MM.1S (cell line): ENCODE measurements around the gene CAPZA1.

Experiments used
- EZH2phosphoT487 ChIP-seq: fragments of 300-600 bp; sonication (generic); IDR thresholded peaks from 2 replicates; pipeline ENCODE4 v1.6.1; 2018; ENCODE audit warnings: antibody characterized with exemption, low read length
- TF ChIP-seq, protein P1 (sequence below): fragments of 300-600 bp; sonication (generic); IDR thresholded peaks from 2 replicates; pipeline ENCODE4 v1.5.1; 2016; ENCODE audit warnings: antibody characterized with exemption, low read length, mixed read lengths

DNA sequence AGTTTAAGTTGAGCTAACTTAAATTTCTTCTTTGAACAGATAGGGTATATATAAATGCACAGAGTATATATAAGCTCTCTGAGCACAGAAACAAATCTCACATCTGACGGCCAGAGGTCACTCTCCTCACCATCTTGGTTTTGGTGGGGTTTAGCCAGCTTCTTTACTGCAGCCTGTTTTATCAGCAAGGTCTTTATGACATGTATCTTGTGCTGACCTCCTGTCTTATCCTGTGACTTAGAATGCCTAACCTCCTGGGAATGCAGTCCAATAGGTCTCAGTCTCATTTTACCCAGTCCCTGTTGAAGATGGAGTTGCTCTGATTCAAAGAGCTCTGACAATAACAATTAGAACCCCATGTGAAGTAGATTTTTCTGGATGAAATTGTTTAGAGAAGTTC, 53.2 kb downstream of the CAPZA1 start:
- TF ChIP-seq, protein P1, sequence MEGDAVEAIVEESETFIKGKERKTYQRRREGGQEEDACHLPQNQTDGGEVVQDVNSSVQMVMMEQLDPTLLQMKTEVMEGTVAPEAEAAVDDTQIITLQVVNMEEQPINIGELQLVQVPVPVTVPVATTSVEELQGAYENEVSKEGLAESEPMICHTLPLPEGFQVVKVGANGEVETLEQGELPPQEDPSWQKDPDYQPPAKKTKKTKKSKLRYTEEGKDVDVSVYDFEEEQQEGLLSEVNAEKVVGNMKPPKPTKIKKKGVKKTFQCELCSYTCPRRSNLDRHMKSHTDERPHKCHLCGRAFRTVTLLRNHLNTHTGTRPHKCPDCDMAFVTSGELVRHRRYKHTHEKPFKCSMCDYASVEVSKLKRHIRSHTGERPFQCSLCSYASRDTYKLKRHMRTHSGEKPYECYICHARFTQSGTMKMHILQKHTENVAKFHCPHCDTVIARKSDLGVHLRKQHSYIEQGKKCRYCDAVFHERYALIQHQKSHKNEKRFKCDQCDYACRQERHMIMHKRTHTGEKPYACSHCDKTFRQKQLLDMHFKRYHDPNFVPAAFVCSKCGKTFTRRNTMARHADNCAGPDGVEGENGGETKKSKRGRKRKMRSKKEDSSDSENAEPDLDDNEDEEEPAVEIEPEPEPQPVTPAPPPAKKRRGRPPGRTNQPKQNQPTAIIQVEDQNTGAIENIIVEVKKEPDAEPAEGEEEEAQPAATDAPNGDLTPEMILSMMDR: no peak
- TF ChIP-seq EZH2phosphoT487: no peak
